ENCODE results near the gene PEDS1.

DNA sequence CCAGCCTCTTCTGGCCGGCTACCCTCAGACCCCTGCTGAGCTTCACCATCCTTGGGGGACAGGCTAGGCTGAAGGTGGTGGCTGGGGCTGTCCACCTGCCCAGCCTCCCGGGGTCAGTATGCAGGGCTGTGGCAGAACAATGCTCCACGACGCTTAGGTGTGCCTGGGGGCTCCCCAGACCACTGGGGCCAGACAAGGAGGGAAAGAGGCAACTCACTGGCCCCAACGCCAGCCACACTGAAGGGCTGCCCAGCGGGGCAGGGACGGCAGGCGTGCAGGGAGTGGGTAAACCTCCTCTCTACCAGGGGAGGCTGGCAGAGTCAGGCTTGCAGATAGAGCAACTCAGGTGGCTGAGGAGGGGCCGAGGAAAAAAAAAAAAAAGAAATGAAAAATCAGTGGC is 29.0 kb downstream of the PEDS1 start:
- TF ChIP-seq EZH2phosphoT487 (IDR thresholded peaks at IDR 0.05; ENCODE audit: insufficient read depth, low read depth) (no peak), EZH2 (IDR thresholded peaks at IDR 0.05; ENCODE audit: insufficient read depth, poor library complexity, severe bottlenecking) (no peak)
